Body of pancreas (tissue), 4 donors: Measurements from ENCODE around the gene CLHC1. TPM values are rescaled to one million over a fixed set of nuclear protein-coding genes. Genes with fewer than 3 reads are reported as not detected.
"Not testable (repeated sequence)": the region's sequence is repeated elsewhere in the genome, so short reads cannot be mapped to it uniquely, and the experiment has no call there.

Experiments
- ATAC-seq: fragments of 150-250 bp; one replicate; pipeline ENCODE4 v1.9.1; 2016
- DNase-seq, 4 donors: peaks; one replicate each; pipeline ENCODE4 v3.0.0-alpha.2; 2019
- H3K27ac ChIP-seq, 4 donors: fragments of 200-600 bp; sonication (generic); 1 replicate in 3 of 4; 2 replicates in 1 of 4; pipeline versions ENCODE4 v1.5.1 to v1.6.1; 2016 to 2019; ENCODE audit warnings: mild to moderate bottlenecking in 1 of 4, mixed read lengths in 1 of 4, moderate library complexity in 1 of 4
- H3K27me3 ChIP-seq, 2 donors: fragments of 200-600 bp; sonication (generic); one replicate each; pipeline ENCODE4 v1.6.0; 2016; ENCODE audit warnings: mild to moderate bottlenecking in 1 of 2
- H3K36me3 ChIP-seq, 2 donors: fragments of 200-600 bp; sonication (generic); replicated peaks in 1 of 2; 2 replicates each; pipeline ENCODE4 v1.5.1; 2016; ENCODE audit warnings: low read depth in 2 of 2; ENCODE audit not compliant: insufficient read depth in 1 of 2
- H3K4me1 ChIP-seq: fragments of 200-600 bp; sonication (generic); one replicate; pipeline ENCODE4 v1.6.0; 2016
- H3K4me3 ChIP-seq, 2 donors: fragments of 200-600 bp; sonication (generic); 1 replicate in 1 of 2; 2 replicates in 1 of 2; pipeline ENCODE4 v1.5.1; 2016 to 2019
- H3K9me3 ChIP-seq, 3 donors: fragments of 200-600 bp; sonication (generic); 1 replicate in 2 of 3; 2 replicates in 1 of 3; pipeline ENCODE4 v1.5.1; 2016
- CTCF ChIP-seq, 7 experiments: fragments of 450-650 bp in 4 of 7; fragments of 200-600 bp in 3 of 7; sonication (generic) in 3 of 7; IDR thresholded peaks; one replicate each; pipeline ENCODE4 v1.5.1; 2016 to 2019; ENCODE audit warnings: antibody characterized with exemption in 7 of 7
- POLR2A ChIP-seq, 3 donors: fragments of 450-650 bp; IDR thresholded peaks; one replicate each; pipeline ENCODE4 v1.6.1; 2016; ENCODE audit warnings: antibody characterized with exemption in 3 of 3, mild to moderate bottlenecking in 2 of 3
- WGBS, 2 donors: methylation state at CpG; one replicate each; pipeline ENCODE4 v1.1.5; 2017; 5-methylcytosine and 5-hydroxymethylcytosine counted together
- intact Hi-C: fragments of 100-400 bp; cut with DNase I; formaldehyde crosslinking; loops from one replicate; pipeline ENCODE4 v1.15.1; 2023
- total RNA-seq, 2 donors: library from RNA; depleted of rRNA; stranded (reverse); fragments of >200 nt; gene quantifications; one replicate each; pipeline ENCODE4 v1.1.0, GENCODE V29; 2016

The CLHC1 gene
- total RNA-seq, 2 donors from 2014 or later = 3.3 to 19.7 TPM

GRCh38 chr2:55247025-55247424, 14.9 kb upstream of the CLHC1 start:
- no peaks in the 10 kb centered on the region for H3K27me3 ChIP-seq
- TF ChIP-seq POLR2A (IDR thresholded peaks at IDR 0.05) (no peak), CTCF (IDR thresholded peaks at IDR 0.05) (no peak)
- DNase-seq (no peak), ATAC-seq (no peak)
- no peak overlapping the region for H3K27ac ChIP-seq
- intact Hi-C loops = no loop called here
- no peaks in the 10 kb centered on the region for H3K9me3 ChIP-seq
- no peak overlapping the region for H3K4me3 ChIP-seq
- no peaks in the 10 kb centered on the region for H3K4me1 ChIP-seq
- WGBS, 2 donors = 73 to 75% methylated on average over 5 of the region's 5 CpGs
- peaks cover 0 to 21% of the 10 kb centered on the region in 2 donors for H3K36me3 ChIP-seq

DNA sequence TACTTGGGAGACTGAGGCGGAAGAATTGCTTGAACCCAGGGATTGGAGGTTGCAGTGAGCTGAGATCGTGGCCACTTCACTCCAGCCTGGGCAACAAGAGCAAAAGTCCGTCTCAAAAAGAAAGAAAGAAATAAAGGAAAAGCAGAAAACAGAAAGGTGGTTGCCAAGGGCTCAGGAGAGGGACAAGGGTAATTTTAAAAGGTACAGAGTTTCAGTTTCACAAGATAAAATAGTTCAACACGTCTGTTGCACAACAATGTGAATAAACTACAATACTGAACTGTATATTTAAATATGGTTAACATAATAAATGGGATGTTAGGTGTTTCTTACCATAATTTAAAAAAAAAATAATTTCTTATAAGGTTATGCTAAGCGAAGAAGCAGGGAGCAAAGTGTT, 13.3 kb upstream of the CLHC1 start:
- no peaks in the 10 kb centered on the region for H3K27me3 ChIP-seq
- no peaks in the 10 kb centered on the region for H3K9me3 ChIP-seq
- 84 to 88% methylated on average over 5 of the region's 5 CpGs for WGBS, 2 donors
- TF ChIP-seq CTCF (IDR thresholded peaks at IDR 0.05) (no peak), POLR2A (IDR thresholded peaks at IDR 0.05) (no peak)
- no peaks in the 10 kb centered on the region for H3K4me1 ChIP-seq
- no peak overlapping the region for H3K4me3 ChIP-seq
- no peak for DNase-seq
- intact Hi-C loops = no loop called here
- no peak overlapping the region for H3K27ac ChIP-seq
- no peak for ATAC-seq
- H3K36me3 ChIP-seq = peaks cover 0 to 19% of the 10 kb centered on the region in 2 donors

DNA sequence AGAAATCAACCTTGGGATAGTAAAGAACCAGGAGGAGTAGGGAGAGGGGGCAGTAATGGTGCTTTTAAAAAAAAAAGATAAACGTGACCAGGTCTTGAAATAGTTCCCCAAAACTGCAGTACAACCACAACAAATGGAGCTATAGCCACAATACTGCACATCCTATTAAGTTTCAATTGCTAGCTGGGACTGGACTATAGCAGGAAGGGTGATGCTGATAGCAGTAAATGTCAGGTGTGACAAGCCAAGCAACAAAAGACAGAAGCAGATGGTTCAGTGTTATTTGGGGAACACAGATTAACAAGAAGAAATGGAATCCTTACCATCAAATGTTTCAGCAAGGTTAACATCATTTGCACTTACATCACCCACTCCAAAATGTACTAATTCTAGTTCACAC, 10.5 kb upstream of the CLHC1 start:
- intact Hi-C loops = no loop called here
- no peak overlapping the region for H3K4me3 ChIP-seq
- no peaks in the 10 kb centered on the region for H3K9me3 ChIP-seq
- DNase-seq (no peak), ATAC-seq (no peak)
- H3K36me3 ChIP-seq = peaks cover 0 to 19% of the 10 kb centered on the region in 2 donors
- WGBS, 2 donors = 37 to 48% methylated on average over 1 of the region's 1 CpG
- no peak overlapping the region for H3K27ac ChIP-seq
- TF ChIP-seq POLR2A (IDR thresholded peaks at IDR 0.05) (no peak), CTCF (IDR thresholded peaks at IDR 0.05) (no peak)
- H3K27me3 ChIP-seq = no peaks in the 10 kb centered on the region
- no peaks in the 10 kb centered on the region for H3K4me1 ChIP-seq

GRCh38 chr2:55241582-55241981, 9.5 kb upstream of the CLHC1 start:
- WGBS, 2 donors = 89 to 92% methylated on average over 8 of the region's 8 CpGs

GRCh38 chr2:55239656-55240222, 7.6 kb upstream of the CLHC1 start:
- DNase-seq = no peak
- Histone ChIP-seq H3K9me3 (no peaks in the 10 kb centered on the region), H3K4me1 (peaks cover 9% of the 10 kb centered on the region), H3K36me3 (peaks cover 0 to 28% of the 10 kb centered on the region in 2 donors), H3K27me3 (no peaks in the 10 kb centered on the region), H3K4me3 (no peak overlapping the region), H3K27ac (no peak overlapping the region)
- WGBS, 2 donors = 51 to 59% methylated on average over 4 of the region's 4 CpGs
- TF ChIP-seq CTCF (IDR thresholded peaks at IDR 0.05) (no peak), POLR2A (IDR thresholded peaks at IDR 0.05) (no peak)
- intact Hi-C loops = no loop called here
- ATAC-seq = no peak

More at GRCh38 chr2:55241582-55241981, 9.5 kb upstream of the CLHC1 start:
- H3K4me1 ChIP-seq, ATAC-seq, H3K27me3 ChIP-seq, DNase-seq, intact Hi-C loops, H3K27ac ChIP-seq, H3K4me3 ChIP-seq, H3K9me3 ChIP-seq: not testable (repeated sequence)
- peaks cover 0 to 18% of the 10 kb centered on the region in 2 donors for H3K36me3 ChIP-seq
